Endodermal cell (in vitro differentiated cells): ENCODE measurements around the gene DACH1. TPM values are rescaled to one million over a fixed set of nuclear protein-coding genes. Genes with fewer than 3 reads are reported as not detected.

Experiments
- DNase-seq: peaks from one replicate; pipeline ENCODE4 v3.0.0-alpha.2; 2017
- H3K27ac ChIP-seq: 2 replicates; pipeline ENCODE4 v1.5.1; 2013; ENCODE audit warnings: mild to moderate bottlenecking, low read depth, low read length, moderate library complexity
- H3K27me3 ChIP-seq: 2 replicates; pipeline ENCODE4 v1.6.1; 2013; ENCODE audit warnings: mild to moderate bottlenecking, low read length, moderate library complexity; ENCODE audit not compliant: insufficient read depth, control insufficient read depth, poor library complexity, severe bottlenecking
- H3K36me3 ChIP-seq: 2 replicates; pipeline ENCODE4 v1.7.0; 2013; ENCODE audit warnings: mild to moderate bottlenecking, low read length, moderate library complexity; ENCODE audit not compliant: control insufficient read depth, insufficient read depth
- H3K4me1 ChIP-seq: one replicate; pipeline ENCODE4 v1.7.0; 2013; ENCODE audit warnings: low read length; ENCODE audit not compliant: control insufficient read depth, insufficient read depth
- H3K4me3 ChIP-seq: 2 replicates; pipeline ENCODE4 v1.5.1; 2013; ENCODE audit warnings: mild to moderate bottlenecking, low read length, moderate library complexity
- H3K9ac ChIP-seq: 2 replicates; pipeline ENCODE4 v1.6.1; 2013; ENCODE audit warnings: mild to moderate bottlenecking, low read length, moderate library complexity; ENCODE audit not compliant: poor library complexity, severe bottlenecking; ENCODE audit errors: extremely low read depth
- H3K9me3 ChIP-seq: 2 replicates; pipeline ENCODE4 v1.6.1; 2013; ENCODE audit warnings: mild to moderate bottlenecking, low read length, moderate library complexity; ENCODE audit not compliant: control insufficient read depth
- H3K27ac Mint-ChIP-seq: 2 replicates; pipeline ENCODE4 v1.8.0; 2020; ENCODE audit warnings: mixed read lengths
- H3K27me3 Mint-ChIP-seq: 2 replicates; pipeline ENCODE4 v1.8.0; 2021; ENCODE audit warnings: mild to moderate bottlenecking, mixed read lengths; ENCODE audit not compliant: insufficient read depth
- H3K36me3 Mint-ChIP-seq: 2 replicates; pipeline ENCODE4 v1.8.0; 2020; ENCODE audit warnings: low read depth, mixed read lengths
- H3K4me1 Mint-ChIP-seq: 2 replicates; pipeline ENCODE4 v1.8.0; 2020; ENCODE audit warnings: mixed read lengths
- H3K4me3 Mint-ChIP-seq: 2 replicates; pipeline ENCODE4 v1.8.0; 2020; ENCODE audit warnings: mild to moderate bottlenecking, moderate library complexity, mixed read lengths
- H3K9me3 Mint-ChIP-seq: 2 replicates; pipeline ENCODE4 v1.8.0; 2020; ENCODE audit warnings: mild to moderate bottlenecking, mixed read lengths
- CTCF ChIP-seq: fragments of 200-600 bp; sonication (generic); conservative IDR thresholded peaks from 2 replicates; pipeline ENCODE4 v1.5.0; 2021; ENCODE audit warnings: antibody characterized with exemption, mild to moderate bottlenecking
- WGBS, 2 experiments: methylation state at CpG; one replicate each; pipeline versions ENCODE4 v1.1.5 to v1.1.7; 2013; ENCODE audit warnings: missing lambda C conversion rate in 2 of 2, mixed read lengths in 1 of 2; ENCODE audit not compliant: insufficient coverage in 1 of 2, insufficient read length in 1 of 2; 5-methylcytosine and 5-hydroxymethylcytosine counted together
- total RNA-seq, 2 donors: library from RNA; stranded (reverse); fragmentation: NEBNext Ultra II Directional in 1 of 2; extraction: Animal tissue kit (Norgen Biotek cat#: 25700) in 1 of 2; gene quantifications; 2 replicates in 1 of 2; 3 replicates in 1 of 2; pipeline ENCODE4 v1.2.1, GENCODE V29; 2021

The DACH1 gene
- total RNA-seq, 2 donors from 2014 or later, result 0.81 to 1.2 TPM

- Mint-ChIP-seq H3K4me3 (no peak overlapping the region), H3K27ac (no peak overlapping the region), H3K36me3 (no peaks in the 10 kb centered on the region), H3K4me1 (peaks cover 2% of the 10 kb centered on the region), H3K9me3 (no peaks in the 10 kb centered on the region), H3K27me3 (peaks cover 8% of the 10 kb centered on the region)
- peaks cover 5% of the 10 kb centered on the region for H3K27me3 ChIP-seq
- no peak overlapping the region for H3K4me3 ChIP-seq
- H3K27ac ChIP-seq, result no peak overlapping the region
- TF ChIP-seq CTCF, result no peak
- no peaks in the 10 kb centered on the region for H3K4me1 ChIP-seq
- H3K36me3 ChIP-seq, result no peaks in the 10 kb centered on the region
- H3K9ac ChIP-seq, result no peak overlapping the region
- no peak for DNase-seq
- H3K9me3 ChIP-seq, result no peaks in the 10 kb centered on the region
Measured at GRCh38 chr13:71408416-71408815, 458.6 kb downstream of the DACH1 start.

GRCh38 chr13:71399631-71400215 is 467.3 kb downstream of the DACH1 start:
- Histone ChIP-seq H3K9me3 (no peaks in the 10 kb centered on the region), H3K27me3 (peaks cover under 1% of the 10 kb centered on the region), H3K4me3 (no peak overlapping the region), H3K36me3 (no peaks in the 10 kb centered on the region), H3K9ac (no peak overlapping the region), H3K27ac (peak overlapping the region; percentile 67), H3K4me1 (no peaks in the 10 kb centered on the region)
- peaks cover 3% of the 10 kb centered on the region for H3K4me1 Mint-ChIP-seq
- no peaks in the 10 kb centered on the region for H3K9me3 Mint-ChIP-seq
- no peak overlapping the region for H3K27ac Mint-ChIP-seq
- no peaks in the 10 kb centered on the region for H3K36me3 Mint-ChIP-seq
- H3K4me3 Mint-ChIP-seq, result no peak overlapping the region
- 80 to 87% methylated on average over 1 to 2 of the region's 3 CpGs for WGBS, 2 experiments
- H3K27me3 Mint-ChIP-seq, result peaks cover 9% of the 10 kb centered on the region
- TF ChIP-seq CTCF, result no peak
- no peak for DNase-seq

DNA sequence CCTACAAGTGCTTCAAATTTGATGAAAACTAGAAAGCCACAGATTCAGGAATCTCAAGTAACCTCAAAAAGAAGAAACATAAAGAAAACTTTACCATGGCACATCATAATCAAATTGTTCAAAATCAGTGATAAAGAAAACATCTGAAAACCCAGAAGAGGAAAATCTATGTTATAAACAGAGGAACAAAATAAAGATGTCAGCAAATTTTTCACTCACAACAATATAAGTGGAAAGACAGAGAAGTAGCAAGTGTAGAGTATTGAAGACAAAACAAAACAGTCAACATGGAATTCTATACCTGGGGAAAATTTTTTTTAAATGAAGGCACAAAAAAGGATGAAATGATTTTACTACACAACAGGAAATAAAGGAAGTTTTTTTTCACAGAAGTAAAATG is 470.9 kb downstream of the DACH1 start:
- no peaks in the 10 kb centered on the region for H3K4me1 ChIP-seq
- H3K27ac ChIP-seq, result no peak overlapping the region
- H3K27me3 Mint-ChIP-seq, result no peaks in the 10 kb centered on the region
- H3K36me3 ChIP-seq, result no peaks in the 10 kb centered on the region
- peaks cover 2% of the 10 kb centered on the region for H3K9me3 Mint-ChIP-seq
- H3K9me3 ChIP-seq, result peaks cover 2% of the 10 kb centered on the region
- H3K4me3 Mint-ChIP-seq, result no peak overlapping the region
- H3K4me1 Mint-ChIP-seq, result peaks cover 3% of the 10 kb centered on the region
- no peak for DNase-seq
- no peak for TF ChIP-seq CTCF
- no peak overlapping the region for H3K9ac ChIP-seq
- no peak overlapping the region for H3K27ac Mint-ChIP-seq
- no peak overlapping the region for H3K4me3 ChIP-seq
- no peaks in the 10 kb centered on the region for H3K27me3 ChIP-seq
- no peaks in the 10 kb centered on the region for H3K36me3 Mint-ChIP-seq
